Measurements from ENCODE around the gene DDRGK1. TPM values are rescaled to one million over a fixed set of nuclear protein-coding genes. Genes with fewer than 3 reads are reported as not detected.
"Not testable (repeated sequence)": the region's sequence is repeated elsewhere in the genome, so short reads cannot be mapped to it uniquely, and the experiment has no call there.

DDRGK1 gene
- total RNA-seq, 1 donor from 2014 or later, result 61.4 TPM

GRCh38 chr20:3158968-3159431, 45.5 kb downstream of the DDRGK1 start:
- H3K27ac ChIP-seq, result peak overlapping the region; percentile 88
- peaks cover 54% of the 10 kb centered on the region for H3K4me1 ChIP-seq
- intact Hi-C loops (cut with DNase I), result no loop called here
- H3K4me3 ChIP-seq, result peak overlapping the region; percentile 62 to 100
- H3K9me3 ChIP-seq, result no peaks in the 10 kb centered on the region
- TF ChIP-seq POLR2AphosphoS5 (IDR thresholded peaks at IDR 0.05; ENCODE audit: insufficient read depth in 1 of 2, low read depth in 1 of 2) (no peak), POLR2A (IDR thresholded peaks at IDR 0.05) (no peak)
- TF ChIP-seq, protein P1, sequence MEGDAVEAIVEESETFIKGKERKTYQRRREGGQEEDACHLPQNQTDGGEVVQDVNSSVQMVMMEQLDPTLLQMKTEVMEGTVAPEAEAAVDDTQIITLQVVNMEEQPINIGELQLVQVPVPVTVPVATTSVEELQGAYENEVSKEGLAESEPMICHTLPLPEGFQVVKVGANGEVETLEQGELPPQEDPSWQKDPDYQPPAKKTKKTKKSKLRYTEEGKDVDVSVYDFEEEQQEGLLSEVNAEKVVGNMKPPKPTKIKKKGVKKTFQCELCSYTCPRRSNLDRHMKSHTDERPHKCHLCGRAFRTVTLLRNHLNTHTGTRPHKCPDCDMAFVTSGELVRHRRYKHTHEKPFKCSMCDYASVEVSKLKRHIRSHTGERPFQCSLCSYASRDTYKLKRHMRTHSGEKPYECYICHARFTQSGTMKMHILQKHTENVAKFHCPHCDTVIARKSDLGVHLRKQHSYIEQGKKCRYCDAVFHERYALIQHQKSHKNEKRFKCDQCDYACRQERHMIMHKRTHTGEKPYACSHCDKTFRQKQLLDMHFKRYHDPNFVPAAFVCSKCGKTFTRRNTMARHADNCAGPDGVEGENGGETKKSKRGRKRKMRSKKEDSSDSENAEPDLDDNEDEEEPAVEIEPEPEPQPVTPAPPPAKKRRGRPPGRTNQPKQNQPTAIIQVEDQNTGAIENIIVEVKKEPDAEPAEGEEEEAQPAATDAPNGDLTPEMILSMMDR (IDR thresholded peaks at IDR 0.05), result no peak
- no peaks in the 10 kb centered on the region for H3K27me3 ChIP-seq
- no peak for DNase-seq (ENCODE audit: extremely low spot score in 2 of 2)
- H3K36me3 ChIP-seq, result no peaks in the 10 kb centered on the region

DNA sequence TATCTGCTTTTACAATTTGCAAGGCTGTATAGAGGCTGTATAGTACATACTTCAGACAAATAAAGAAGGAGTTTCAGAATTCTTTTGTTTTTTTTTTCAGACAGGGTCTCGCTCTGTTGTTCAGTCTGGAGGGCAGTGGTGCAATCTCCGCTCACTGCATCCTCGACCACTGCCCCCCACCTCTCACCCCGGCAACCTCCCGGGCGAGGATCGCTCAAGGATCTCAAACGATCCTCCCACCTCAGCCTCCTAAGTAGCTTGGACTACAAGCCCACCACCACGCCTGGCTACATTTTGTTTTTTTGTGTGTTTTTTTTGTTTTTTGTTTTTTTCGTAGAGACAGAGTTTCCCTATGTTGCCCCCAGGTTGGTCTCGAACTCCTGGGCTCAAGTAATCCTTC, 46.7 kb downstream of the DDRGK1 start:
- Histone ChIP-seq H3K4me1 (peaks cover 63% of the 10 kb centered on the region), H3K9me3 (no peaks in the 10 kb centered on the region), H3K27me3 (no peaks in the 10 kb centered on the region), H3K27ac (no peak overlapping the region), H3K36me3 (no peaks in the 10 kb centered on the region), H3K4me3 (peak overlapping the region in 1 of 2 donors; percentile 100)
- DNase-seq (ENCODE audit: extremely low spot score in 2 of 2), result no peak
- intact Hi-C loops (cut with DNase I), result loop anchor here (1.0 kb wide), 1 partner anchor 45 kb away; no protein-coding TSS in a partner anchor
- TF ChIP-seq POLR2AphosphoS5 (IDR thresholded peaks at IDR 0.05; ENCODE audit: insufficient read depth in 1 of 2, low read depth in 1 of 2), result no peak
- TF ChIP-seq, protein P1 (IDR thresholded peaks at IDR 0.05), result no peak
- TF ChIP-seq POLR2A (IDR thresholded peaks at IDR 0.05), result no peak

- intact Hi-C loops (cut with DNase I), result loop anchor here (1.0 kb wide), 1 partner anchor 46 kb away; no protein-coding TSS in a partner anchor
- no peaks in the 10 kb centered on the region for H3K27me3 ChIP-seq
- no peaks in the 10 kb centered on the region for H3K36me3 ChIP-seq
- no peak for DNase-seq (ENCODE audit: extremely low spot score in 2 of 2)
- peaks cover 70% of the 10 kb centered on the region for H3K4me1 ChIP-seq
- H3K27ac ChIP-seq, result no peak overlapping the region
- H3K9me3 ChIP-seq, result no peaks in the 10 kb centered on the region
- H3K4me3 ChIP-seq, result peak overlapping the region in 1 of 2 donors; percentile 100
- TF ChIP-seq, protein P1 (IDR thresholded peaks at IDR 0.05), result no peak
- TF ChIP-seq POLR2AphosphoS5 (IDR thresholded peaks at IDR 0.05; ENCODE audit: insufficient read depth in 1 of 2, low read depth in 1 of 2), result peak in 1 of 2 donors; percentile 44
These were observed 47.5 kb downstream of the DDRGK1 start for GRCh38 chr20:3156811-3157619.

DNA sequence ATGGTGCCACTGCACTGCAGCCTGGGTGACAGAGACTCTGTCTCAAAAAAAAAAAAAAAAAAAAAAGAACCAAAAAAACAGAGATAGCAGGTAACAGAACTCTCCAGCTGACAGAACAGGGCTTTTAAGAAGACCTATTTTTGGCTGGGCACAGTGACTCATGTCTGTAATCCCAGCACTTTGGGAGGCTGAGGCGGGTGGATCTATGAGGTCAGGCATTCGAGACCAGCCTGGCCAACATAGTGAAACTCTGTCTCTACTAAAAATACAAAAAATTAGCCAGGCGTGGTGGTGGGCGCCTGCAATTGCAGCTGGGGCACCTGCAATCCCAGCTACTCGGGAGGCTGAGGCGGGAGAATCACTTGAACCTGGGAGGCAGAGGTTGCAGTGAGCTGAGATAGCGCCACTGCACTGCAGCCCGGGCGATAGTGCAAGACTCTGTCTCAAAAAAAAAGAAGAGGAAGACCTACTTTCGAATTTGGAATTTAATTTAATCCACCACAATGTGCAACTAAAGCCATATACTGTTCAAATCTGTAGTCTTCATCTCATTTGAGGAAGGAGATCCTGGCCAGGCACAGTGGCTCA, 52.3 kb downstream of the DDRGK1 start:
- not testable (repeated sequence) for H3K27ac ChIP-seq

DNA sequence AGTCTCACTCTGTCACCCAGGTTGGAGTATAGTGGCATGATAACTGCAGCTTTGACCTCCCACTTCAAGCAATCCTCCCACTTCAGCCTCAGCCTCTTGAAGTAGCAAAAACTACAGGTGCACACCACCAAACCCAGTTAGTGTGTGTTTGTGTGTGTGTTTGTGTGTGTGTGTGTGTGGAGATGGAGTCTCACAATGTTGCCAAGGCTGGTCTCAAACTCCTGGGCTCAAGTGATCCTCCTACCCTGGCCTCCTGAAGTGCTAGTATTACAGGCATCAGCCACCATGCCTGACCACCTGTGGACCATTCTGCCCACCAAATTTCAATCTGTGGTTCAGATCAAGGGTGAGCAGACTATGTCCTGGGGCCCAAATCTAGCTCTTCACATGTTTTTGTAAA, 53.6 kb downstream of the DDRGK1 start:
- intact Hi-C loops (cut with DNase I), result no loop called here
- Histone ChIP-seq H3K4me1 (peaks cover 46% of the 10 kb centered on the region), H3K9me3 (no peaks in the 10 kb centered on the region), H3K36me3 (peaks cover 0 to 23% of the 10 kb centered on the region in 2 donors), H3K27ac (no peak overlapping the region), H3K4me3 (no peak overlapping the region), H3K27me3 (no peaks in the 10 kb centered on the region)
- no peak for DNase-seq (ENCODE audit: extremely low spot score in 2 of 2)
- TF ChIP-seq POLR2A (IDR thresholded peaks at IDR 0.05), result no peak
- TF ChIP-seq POLR2AphosphoS5 (IDR thresholded peaks at IDR 0.05; ENCODE audit: insufficient read depth in 1 of 2, low read depth in 1 of 2), result no peak
- TF ChIP-seq, protein P1 (IDR thresholded peaks at IDR 0.05), result no peak

More for the DNA sequence above, 52.3 kb downstream of the DDRGK1 start:
- H3K4me3 ChIP-seq; DNase-seq (ENCODE audit: extremely low spot score in 2 of 2); H3K27me3 ChIP-seq; H3K9me3 ChIP-seq; intact Hi-C loops (cut with DNase I): not testable (repeated sequence)
- H3K4me1 ChIP-seq, result peaks cover 59% of the 10 kb centered on the region
- H3K36me3 ChIP-seq, result peaks cover 0 to 17% of the 10 kb centered on the region in 2 donors

Data from vagina (tissue), 2 donors.